A549 (cell line): ENCODE data around the gene SLC9A9. TPM values are rescaled to one million over a fixed set of nuclear protein-coding genes. Genes with fewer than 3 reads are reported as not detected.

Source experiments
- ATAC-seq, 2 experiments: fragments of 200-7000 bp in 1 of 2; fragments of >200 bp in 1 of 2; cut with Nextera tagmentation in 1 of 2; cut with Tn5 transposase in 1 of 2; 3 replicates each; pipeline versions ENCODE4 v1.8.0 to v1.9.1; 2018 to 2020; ENCODE audit warnings: mild to moderate bottlenecking in 1 of 2, moderate library complexity in 1 of 2
- CTCF ChIA-PET: fragments of 300-600 bp; sonication (Branson Sonifier 250); formaldehyde crosslinking; extraction: SDS; loops from one replicate; lab custom pipeline; 2021; ENCODE audit warnings: antibody characterized with exemption, inconsistent platforms; lab: Yijun Ruan, JAX
- POLR2A ChIA-PET: fragments of 350-600 bp; formaldehyde crosslinking; extraction: SDS; loops from one replicate; lab custom pipeline; 2021; ENCODE audit warnings: antibody characterized with exemption, inconsistent platforms; lab: Yijun Ruan, JAX
- DNase-seq, 2 experiments: peaks; one replicate each; pipeline versions ENCODE4 v3.0.0 to v3.0.0-alpha.2; 2011 to 2016; ENCODE audit warnings: low read depth in 1 of 2, low spot score in 1 of 2
- FAIRE-seq: peaks from 2 replicates; lab custom pipeline; 2011; peaks lifted over from hg19 to GRCh38; lab: Jason Lieb, UNC
- H3K27ac ChIP-seq, 2 experiments: fragments of >200 bp; sonication (Bioruptor Twin); formaldehyde crosslinking; 3 replicates each; pipeline ENCODE4 v1.5.1; 2016 to 2017
- H3K4me1 ChIP-seq: fragments of >200 bp; sonication (Bioruptor Twin); formaldehyde crosslinking; 3 replicates; pipeline ENCODE4 v1.6.1; 2016
- H3K4me2 ChIP-seq: fragments of >200 bp; sonication (Bioruptor Twin); formaldehyde crosslinking; 3 replicates; pipeline ENCODE4 v1.6.1; 2016
- H3K4me3 ChIP-seq: fragments of >200 bp; sonication (Bioruptor Twin); formaldehyde crosslinking; 3 replicates; pipeline ENCODE4 v1.5.1; 2016
- H3K9me3 ChIP-seq: fragments of >200 bp; sonication (Bioruptor Twin); formaldehyde crosslinking; 3 replicates; pipeline ENCODE4 v1.6.1; 2016
- BHLHE40 ChIP-seq: IDR thresholded peaks from 2 replicates; pipeline ENCODE4 v1.6.1; 2012; ENCODE audit warnings: low read depth, low read length, inconsistent platforms
- CBX2 ChIP-seq: fragments of 200-600 bp; sonication (generic); IDR thresholded peaks from 2 replicates; pipeline ENCODE4 v1.6.1; 2016; ENCODE audit warnings: low read depth, mild to moderate bottlenecking, borderline replicate concordance
- CHD2 ChIP-seq: fragments of 150-350 bp; IDR thresholded peaks from 2 replicates; pipeline ENCODE4 v1.6.1; 2014; ENCODE audit warnings: low read length; ENCODE audit not compliant: partially characterized antibody
- CTCF ChIP-seq: fragments of >200 bp; sonication (Bioruptor Twin); formaldehyde crosslinking; IDR thresholded peaks from 3 replicates; pipeline ENCODE4 v1.5.1; 2016
- EHF ChIP-seq: fragments of 250-450 bp; sonication (Bioruptor Pico); IDR thresholded peaks from 2 replicates; pipeline ENCODE4 v1.5.0; 2020; ENCODE audit warnings: mild to moderate bottlenecking
- FOSB ChIP-seq: fragments of 250-450 bp; sonication (Bioruptor Pico); IDR thresholded peaks from 2 replicates; pipeline ENCODE4 v1.5.0; 2020; ENCODE audit warnings: mild to moderate bottlenecking, moderate library complexity
- FOSL2 ChIP-seq, 2 experiments: fragments of 450-650 bp in 1 of 2; fragments of >200 bp in 1 of 2; sonication (Bioruptor Twin) in 1 of 2; formaldehyde crosslinking; IDR thresholded peaks; 2 replicates each; pipeline versions ENCODE4 v1.5.0 to v1.6.1; 2016 to 2020; ENCODE audit warnings: mild to moderate bottlenecking in 1 of 2, moderate library complexity in 1 of 2
- FOXS1 ChIP-seq: fragments of 250-450 bp; sonication (Bioruptor Pico); IDR thresholded peaks from 2 replicates; pipeline ENCODE4 v1.5.0; 2020; ENCODE audit warnings: mild to moderate bottlenecking, moderate library complexity
- KDM5A ChIP-seq: fragments of 200-600 bp; sonication (generic); IDR thresholded peaks from 2 replicates; pipeline ENCODE4 v1.6.1; 2016; ENCODE audit warnings: antibody characterized with exemption, mild to moderate bottlenecking
- MAFK ChIP-seq: fragments of 450-650 bp; IDR thresholded peaks from 2 replicates; pipeline ENCODE4 v1.6.1; 2014; ENCODE audit not compliant: partially characterized antibody
- PHF8 ChIP-seq: fragments of 200-600 bp; sonication (generic); IDR thresholded peaks from 2 replicates; pipeline ENCODE4 v1.6.1; 2016; ENCODE audit warnings: low read depth, mild to moderate bottlenecking, antibody characterized with exemption, moderate library complexity, borderline replicate concordance
- POLR2A ChIP-seq: IDR thresholded peaks from 2 replicates; pipeline ENCODE4 v1.6.1; 2012; ENCODE audit warnings: mild to moderate bottlenecking, low read length
- RAD21 ChIP-seq, 2 experiments: fragments of >200 bp in 1 of 2; sonication (Bioruptor Twin) in 1 of 2; formaldehyde crosslinking in 1 of 2; IDR thresholded peaks in 1 of 2; conservative IDR thresholded peaks in 1 of 2; 2 replicates in 1 of 2; 3 replicates in 1 of 2; pipeline ENCODE4 v1.6.1; 2012 to 2018; ENCODE audit warnings: inconsistent platforms in 1 of 2
- RCOR1 ChIP-seq: fragments of 150-350 bp; IDR thresholded peaks from 2 replicates; pipeline ENCODE4 v1.6.1; 2014; ENCODE audit warnings: antibody characterized with exemption, low read length, low read depth
- whole genome bisulfite sequencing: methylation state at CpG from one replicate; pipeline ENCODE4 v1.1.6; 2017; ENCODE audit errors: missing lambda C conversion rate; 5-methylcytosine and 5-hydroxymethylcytosine counted together
- polyA plus RNA-seq, 4 experiments: library from polyadenylated mRNA; depleted of rRNA in 3 of 4; stranded (reverse); fragments of >200 nt; fragmentation: RNase III in 1 of 4; extraction: RNeasy Plus Mini Kit Qiagen cat#74134 plus additional on column Dnase treatment in 1 of 4; gene quantifications; 2 replicates in 3 of 4; 3 replicates in 1 of 4; pipeline ENCODE4 v1.2.3, GENCODE V29; 2011 to 2017
- TF ChIP-seq, protein P1 (sequence below): fragments of 200-600 bp; sonication (generic); IDR thresholded peaks from 2 replicates; pipeline ENCODE4 v1.6.1; 2016; ENCODE audit warnings: antibody characterized with exemption, mild to moderate bottlenecking, moderate library complexity
- TF ChIP-seq, protein P2 (sequence below): fragments of >200 bp; sonication (Bioruptor Twin); formaldehyde crosslinking; IDR thresholded peaks from 3 replicates; pipeline ENCODE4 v1.6.1; 2016
- TF ChIP-seq, protein P3 (sequence below): fragments of >200 bp; sonication (Bioruptor Twin); formaldehyde crosslinking; IDR thresholded peaks from 2 replicates; pipeline ENCODE4 v1.6.1; 2016

The SLC9A9 gene
- polyA plus RNA-seq, 2 of the 4 experiments (the other 2 are of a cell fraction), result 0.10 to 0.32 TPM

GRCh38 chr3:143226678-143227291 is 621.5 kb downstream of the SLC9A9 start:
- no peak for FAIRE-seq
- Histone ChIP-seq H3K9me3 (no peaks in the 10 kb centered on the region), H3K27ac (no peak overlapping the region), H3K4me2 (no peak overlapping the region), H3K4me1 (no peaks in the 10 kb centered on the region), H3K4me3 (no peak overlapping the region)
- DNase-seq, result no peak
- no peak for ATAC-seq
- ChIA-PET POLR2A (no interaction called here), CTCF (interaction anchor here (0.6 kb wide), 1 partner anchor 12 kb away, joined by 3 read pairs; no protein-coding TSS in a partner anchor)
- 50% methylated on average over 10 of the region's 10 CpGs for WGBS
- TF ChIP-seq POLR2A (no peak), RAD21 (conservative IDR thresholded peaks at IDR 0.05 in 1 of 2, IDR thresholded peaks at IDR 0.05 in 1 of 2) (no peak), BHLHE40 (no peak), EHF (no peak), PHF8 (no peak), CBX2 (no peak)

DNA sequence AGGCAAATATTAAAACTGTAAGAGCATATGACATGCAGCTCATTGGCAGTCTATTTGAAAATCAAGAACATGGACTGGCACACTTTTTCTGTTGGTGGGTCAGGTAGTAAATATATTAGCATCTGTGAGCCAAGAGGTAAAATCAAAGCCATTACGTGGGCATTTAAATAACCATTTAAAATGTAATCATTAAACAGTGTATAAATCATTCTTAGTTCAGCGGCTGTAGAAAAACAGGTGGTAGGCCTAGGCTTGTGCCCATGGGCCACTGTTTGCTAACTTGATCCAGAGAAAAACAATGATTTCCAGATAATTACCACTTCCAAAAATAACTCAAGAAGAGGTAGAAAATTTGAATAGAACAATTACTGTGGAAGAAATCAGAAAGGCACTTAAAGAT is 623.6 kb downstream of the SLC9A9 start:
- no peak overlapping the region for H3K4me3 ChIP-seq
- no peak overlapping the region for H3K4me2 ChIP-seq
- no peak for ATAC-seq
- no peak for FAIRE-seq
- TF ChIP-seq CHD2 (no peak), KDM5A (no peak), CTCF (no peak), FOSB (CRISPR knock-in tag) (no peak), MAFK (no peak), FOSL2 (IDR thresholded peaks at IDR 0.05) (no peak), FOSL2 (CRISPR knock-in tag; IDR thresholded peaks at IDR 0.05) (no peak), PHF8 (no peak), FOXS1 (CRISPR knock-in tag) (no peak), RCOR1 (no peak)
- TF ChIP-seq, protein P1, sequence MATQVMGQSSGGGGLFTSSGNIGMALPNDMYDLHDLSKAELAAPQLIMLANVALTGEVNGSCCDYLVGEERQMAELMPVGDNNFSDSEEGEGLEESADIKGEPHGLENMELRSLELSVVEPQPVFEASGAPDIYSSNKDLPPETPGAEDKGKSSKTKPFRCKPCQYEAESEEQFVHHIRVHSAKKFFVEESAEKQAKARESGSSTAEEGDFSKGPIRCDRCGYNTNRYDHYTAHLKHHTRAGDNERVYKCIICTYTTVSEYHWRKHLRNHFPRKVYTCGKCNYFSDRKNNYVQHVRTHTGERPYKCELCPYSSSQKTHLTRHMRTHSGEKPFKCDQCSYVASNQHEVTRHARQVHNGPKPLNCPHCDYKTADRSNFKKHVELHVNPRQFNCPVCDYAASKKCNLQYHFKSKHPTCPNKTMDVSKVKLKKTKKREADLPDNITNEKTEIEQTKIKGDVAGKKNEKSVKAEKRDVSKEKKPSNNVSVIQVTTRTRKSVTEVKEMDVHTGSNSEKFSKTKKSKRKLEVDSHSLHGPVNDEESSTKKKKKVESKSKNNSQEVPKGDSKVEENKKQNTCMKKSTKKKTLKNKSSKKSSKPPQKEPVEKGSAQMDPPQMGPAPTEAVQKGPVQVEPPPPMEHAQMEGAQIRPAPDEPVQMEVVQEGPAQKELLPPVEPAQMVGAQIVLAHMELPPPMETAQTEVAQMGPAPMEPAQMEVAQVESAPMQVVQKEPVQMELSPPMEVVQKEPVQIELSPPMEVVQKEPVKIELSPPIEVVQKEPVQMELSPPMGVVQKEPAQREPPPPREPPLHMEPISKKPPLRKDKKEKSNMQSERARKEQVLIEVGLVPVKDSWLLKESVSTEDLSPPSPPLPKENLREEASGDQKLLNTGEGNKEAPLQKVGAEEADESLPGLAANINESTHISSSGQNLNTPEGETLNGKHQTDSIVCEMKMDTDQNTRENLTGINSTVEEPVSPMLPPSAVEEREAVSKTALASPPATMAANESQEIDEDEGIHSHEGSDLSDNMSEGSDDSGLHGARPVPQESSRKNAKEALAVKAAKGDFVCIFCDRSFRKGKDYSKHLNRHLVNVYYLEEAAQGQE, result no peak
- TF ChIP-seq, protein P2, sequence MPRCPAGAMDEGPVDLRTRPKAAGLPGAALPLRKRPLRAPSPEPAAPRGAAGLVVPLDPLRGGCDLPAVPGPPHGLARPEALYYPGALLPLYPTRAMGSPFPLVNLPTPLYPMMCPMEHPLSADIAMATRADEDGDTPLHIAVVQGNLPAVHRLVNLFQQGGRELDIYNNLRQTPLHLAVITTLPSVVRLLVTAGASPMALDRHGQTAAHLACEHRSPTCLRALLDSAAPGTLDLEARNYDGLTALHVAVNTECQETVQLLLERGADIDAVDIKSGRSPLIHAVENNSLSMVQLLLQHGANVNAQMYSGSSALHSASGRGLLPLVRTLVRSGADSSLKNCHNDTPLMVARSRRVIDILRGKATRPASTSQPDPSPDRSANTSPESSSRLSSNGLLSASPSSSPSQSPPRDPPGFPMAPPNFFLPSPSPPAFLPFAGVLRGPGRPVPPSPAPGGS, result no peak
- TF ChIP-seq, protein P3, sequence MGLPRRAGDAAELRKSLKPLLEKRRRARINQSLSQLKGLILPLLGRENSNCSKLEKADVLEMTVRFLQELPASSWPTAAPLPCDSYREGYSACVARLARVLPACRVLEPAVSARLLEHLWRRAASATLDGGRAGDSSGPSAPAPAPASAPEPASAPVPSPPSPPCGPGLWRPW, result no peak
- ChIA-PET CTCF (no interaction called here), POLR2A (no interaction called here)
- DNase-seq, result no peak
- no peaks in the 10 kb centered on the region for H3K9me3 ChIP-seq
- H3K4me1 ChIP-seq, result no peaks in the 10 kb centered on the region
- 46% methylated on average over 2 of the region's 2 CpGs for WGBS
- H3K27ac ChIP-seq, result no peak overlapping the region
